GM21360 (cell line): ENCODE data around the gene PRKAR1B.
A peak's percentile ranks its signal among the peaks of the same experiment; 100 is the strongest.

Experiments
- ATAC-seq: cut with Tn5 transposase; IDR thresholded peaks from one replicate; pipeline ENCODE4 v1.9.1; 2021; ENCODE audit warnings: mild to moderate bottlenecking, moderate library complexity; ENCODE audit not compliant: unreplicated experiment

Gene PRKAR1B

GRCh38 chr7:741850-742249, 14.8 kb upstream of the PRKAR1B start:
- no peak for ATAC-seq

DNA sequence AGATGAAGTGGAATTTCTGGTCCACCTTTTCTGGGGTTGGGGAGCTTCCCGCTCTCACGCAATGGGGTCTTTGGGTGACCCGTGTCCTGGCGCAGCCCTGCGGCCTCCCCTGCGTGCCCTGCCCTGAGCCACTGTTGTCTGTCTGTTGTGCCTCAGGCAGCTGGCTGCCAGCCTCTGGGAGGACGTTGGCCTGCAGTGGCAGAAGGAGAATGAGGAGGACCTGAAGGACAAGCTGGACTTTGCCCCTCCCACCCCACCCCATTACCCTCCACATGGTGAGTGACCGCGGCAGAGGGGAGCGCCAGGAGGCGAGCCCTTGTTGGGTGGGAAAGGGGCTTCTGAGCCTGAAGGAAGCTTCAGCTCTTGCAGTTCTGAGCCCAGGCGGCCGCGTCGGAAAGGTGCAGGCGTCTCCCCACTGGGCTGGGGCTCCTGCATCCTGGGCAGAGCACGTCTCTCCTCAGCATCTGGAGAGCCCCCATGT, 14.2 kb upstream of the PRKAR1B start:
- no peak for ATAC-seq

GRCh38 chr7:739983-740942, 13.2 kb upstream of the PRKAR1B start:
- no peak for ATAC-seq

DNA sequence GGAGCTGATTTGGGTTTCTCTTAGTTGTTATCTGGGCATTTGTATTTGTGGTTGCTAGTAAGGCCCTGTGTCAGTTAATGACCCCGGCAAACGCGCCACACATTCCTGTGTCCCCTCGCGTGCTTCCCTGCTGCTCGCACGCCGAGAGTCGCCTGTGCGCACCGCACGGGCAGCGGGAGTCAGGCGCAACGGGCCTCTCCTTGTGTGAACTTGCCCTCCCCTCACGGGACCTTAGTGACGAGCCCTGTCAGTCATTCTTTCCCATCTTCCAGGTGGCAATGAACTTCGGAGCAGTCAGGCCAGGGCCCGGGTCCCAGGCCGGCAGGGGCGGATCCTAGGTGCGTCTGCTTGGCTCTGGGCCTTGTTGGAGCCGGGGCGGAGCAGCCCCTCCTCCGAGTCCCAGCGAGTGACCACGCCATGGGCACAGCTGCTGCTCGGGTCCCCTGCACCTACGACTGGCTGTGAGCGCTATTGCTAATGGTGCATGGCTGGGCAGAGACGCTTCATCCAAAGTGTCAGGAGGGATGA, 12.4 kb upstream of the PRKAR1B start:
- ATAC-seq = no peak

GRCh38 chr7:738723-739454, 11.8 kb upstream of the PRKAR1B start:
- ATAC-seq = no peak

DNA sequence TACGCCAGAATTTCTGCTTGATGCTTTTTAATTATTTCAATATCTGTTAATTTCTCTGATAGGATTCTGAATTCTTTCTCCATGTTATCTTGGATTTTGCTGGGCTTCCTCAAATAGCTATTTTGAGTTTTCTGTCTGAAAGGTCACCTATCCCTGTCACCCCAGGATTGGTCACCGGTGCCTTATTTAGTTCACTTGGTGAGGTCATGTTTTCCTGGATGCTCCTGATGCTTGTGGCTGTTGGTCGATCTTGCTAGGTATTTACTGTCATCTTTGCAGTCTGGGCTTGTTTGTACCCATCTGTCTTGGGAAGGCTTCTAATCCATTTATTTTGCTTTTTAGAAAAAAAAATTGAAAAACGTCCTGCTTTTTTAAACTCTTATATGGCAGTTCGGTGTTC, 11.2 kb upstream of the PRKAR1B start:
- no peak for ATAC-seq

- no peak for ATAC-seq
These were observed 7.7 kb upstream of the PRKAR1B start for GRCh38 chr7:734808-735207.

- no peak for ATAC-seq
These were observed 7.1 kb upstream of the PRKAR1B start for GRCh38 chr7:734214-734613.

- ATAC-seq = no peak
These were observed 5.5 kb upstream of the PRKAR1B start for GRCh38 chr7:732556-732955.

DNA sequence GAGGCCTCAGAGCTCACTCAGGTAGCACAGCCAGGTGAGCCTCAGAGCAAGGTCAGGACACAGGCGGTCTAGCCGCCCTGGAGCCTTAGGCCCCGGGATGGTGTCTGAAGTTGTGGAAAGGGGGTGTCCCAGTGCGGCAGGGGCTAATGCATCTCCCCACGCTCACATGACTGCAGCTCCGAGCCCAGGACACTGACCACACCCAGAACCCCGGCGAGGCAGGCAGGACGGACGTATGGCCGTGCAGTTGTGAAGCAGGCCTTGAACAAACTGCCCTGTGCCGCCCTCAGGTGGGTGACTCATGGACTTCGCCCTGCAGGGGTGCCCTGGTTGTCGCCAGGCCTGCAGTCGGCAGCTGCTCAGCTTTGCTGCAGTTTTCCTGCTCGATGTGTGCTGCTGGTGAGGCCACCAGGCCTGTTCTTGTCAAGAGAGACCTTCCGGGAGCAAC, 5.0 kb upstream of the PRKAR1B start:
- no peak for ATAC-seq

DNA sequence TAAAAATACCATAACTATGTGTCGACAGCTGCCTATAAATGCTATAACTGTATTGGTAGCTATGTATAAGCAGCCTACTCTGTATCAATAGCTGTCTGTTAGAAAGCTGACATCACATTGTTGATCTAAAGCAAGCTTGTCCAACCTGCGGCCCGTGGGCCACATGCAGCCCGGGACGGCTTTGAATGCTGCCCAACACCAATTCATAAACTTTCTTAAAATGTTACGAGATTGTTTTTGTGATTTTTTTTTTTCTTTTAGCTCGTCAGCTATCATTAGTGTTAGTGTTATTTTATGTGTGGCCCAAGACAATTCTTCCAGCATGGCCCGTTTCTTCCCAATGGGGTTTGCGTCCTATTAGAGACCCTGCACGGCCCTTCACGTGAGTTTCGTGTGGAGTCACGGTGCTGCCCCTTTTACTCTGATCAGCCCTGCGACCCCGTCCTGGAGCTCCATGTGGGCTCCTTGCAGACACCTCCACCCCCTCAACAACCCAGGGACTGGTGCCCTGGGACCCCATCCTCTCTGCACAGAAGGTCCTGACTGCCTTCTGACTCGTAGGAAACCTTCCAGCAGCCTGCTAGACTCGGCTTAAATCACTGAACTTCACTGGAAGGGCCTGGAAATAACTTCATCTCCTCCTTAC, 4.5 kb upstream of the PRKAR1B start:
- no peak for ATAC-seq

DNA sequence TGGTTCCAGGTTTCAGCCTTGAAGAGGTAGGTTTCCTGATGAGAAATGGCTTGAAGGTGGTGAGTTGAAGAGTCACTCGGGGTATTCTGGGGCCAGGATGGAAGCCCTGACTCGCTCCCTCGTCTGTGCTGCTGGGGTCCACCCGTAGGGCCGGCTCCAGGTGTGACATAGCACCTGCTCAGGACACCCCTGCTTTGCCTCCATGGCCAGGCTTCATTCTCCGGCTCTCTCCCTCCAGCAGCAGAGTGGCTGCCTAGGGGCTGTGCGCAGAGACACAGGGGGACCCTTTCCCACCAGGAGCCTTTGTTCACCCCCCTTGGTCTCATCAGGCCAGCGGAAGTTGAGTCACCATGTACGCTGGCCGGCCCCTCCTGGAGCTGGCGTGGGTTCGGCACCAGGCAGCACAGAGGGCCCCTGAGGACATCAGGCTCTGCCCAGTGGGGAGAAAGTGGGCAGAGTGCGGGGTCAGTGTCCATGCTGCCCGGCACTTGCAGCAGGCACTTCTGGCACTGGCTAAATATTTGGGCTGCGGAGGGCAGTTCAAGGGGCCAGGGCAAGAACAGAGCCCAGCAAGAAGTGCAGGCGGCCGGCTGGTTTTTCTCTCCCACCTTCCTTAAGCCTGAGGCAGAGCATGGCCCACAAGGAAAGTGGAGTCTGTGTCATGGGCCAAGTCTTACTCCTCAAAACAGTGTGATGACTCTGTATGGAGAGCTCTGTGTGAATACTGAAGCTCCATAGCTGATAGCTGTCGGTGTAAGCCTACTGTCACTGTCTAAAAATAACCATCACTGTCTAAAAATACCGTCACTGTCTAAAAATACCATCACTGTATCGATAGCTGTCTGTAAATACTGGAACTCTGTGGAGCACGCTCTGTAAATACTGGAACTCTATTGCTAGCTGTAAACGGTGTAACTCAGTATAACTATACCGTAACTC, 3.7 kb upstream of the PRKAR1B start:
- ATAC-seq = no peak

- no peak for ATAC-seq
These were observed 2.3 kb upstream of the PRKAR1B start for GRCh38 chr7:729140-730000.

DNA sequence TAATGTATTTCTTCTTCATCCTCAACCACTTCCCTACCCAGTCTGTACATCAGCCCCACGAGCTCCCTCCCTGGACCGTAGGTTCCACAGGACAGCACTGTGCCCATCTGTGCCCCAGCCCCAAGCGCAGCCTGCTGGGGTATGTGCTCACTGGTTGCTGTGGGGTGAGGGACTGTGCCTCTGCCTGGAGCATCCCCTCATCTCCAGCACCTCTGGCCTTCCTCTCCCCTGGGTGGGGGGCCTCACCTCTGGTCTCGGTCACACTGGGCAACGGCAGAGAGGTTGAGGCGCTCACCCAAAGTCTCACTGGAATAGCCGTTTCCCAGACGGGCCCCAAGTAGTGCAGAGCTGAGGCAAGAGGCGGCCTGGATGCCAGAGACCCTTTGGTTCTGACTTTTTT, 1.5 kb upstream of the PRKAR1B start:
- ATAC-seq = no peak

- ATAC-seq = no peak
These were observed 852 bp upstream of the PRKAR1B start for GRCh38 chr7:727806-728460.

GRCh38 chr7:726854-727103, 302 bp downstream of the PRKAR1B start:
- no peak for ATAC-seq

- peak; percentile 73 for ATAC-seq
These were observed 812 bp downstream of the PRKAR1B start, which contains the start of gene DNAAF5 for GRCh38 chr7:726084-726853. Gene DNAAF5, plus strand, starts transcription at chr7:726699. Its CDS starts 22 bp downstream, at chr7:726721.
